Mesodermal cell (in vitro differentiated cells): ENCODE data around the gene BMI1.
"Not testable (repeated sequence)": the region's sequence is repeated elsewhere in the genome, so short reads cannot be mapped to it uniquely, and the experiment has no call there.

Experiments used
- H3K27ac ChIP-seq: 2 replicates; pipeline ENCODE4 v1.7.0; 2013; ENCODE audit warnings: mild to moderate bottlenecking, low read depth, low read length, moderate library complexity; ENCODE audit not compliant: severe bottlenecking
- H3K36me3 ChIP-seq: 2 replicates; pipeline ENCODE4 v1.7.1; 2013; ENCODE audit warnings: mild to moderate bottlenecking, low read length, moderate library complexity; ENCODE audit not compliant: control insufficient read depth, insufficient read depth
- H3K4me1 ChIP-seq: one replicate; pipeline ENCODE4 v1.7.1; 2013; ENCODE audit warnings: mild to moderate bottlenecking, low read length; ENCODE audit not compliant: insufficient read depth, control insufficient read depth, poor library complexity, severe bottlenecking
- H3K4me3 ChIP-seq: 2 replicates; pipeline ENCODE4 v1.7.0; 2013; ENCODE audit warnings: low read length, control low read depth, mild to moderate bottlenecking; ENCODE audit not compliant: insufficient read depth, poor library complexity, severe bottlenecking; ENCODE audit errors: extremely low read depth
- H3K9me3 ChIP-seq: 2 replicates; pipeline ENCODE4 v1.7.1; 2013; ENCODE audit warnings: mild to moderate bottlenecking, low read length, moderate library complexity; ENCODE audit not compliant: control insufficient read depth
- WGBS, 2 experiments: methylation state at CpG; one replicate each; pipeline ENCODE4 v1.1.5; 2013; ENCODE audit warnings: missing lambda C conversion rate in 2 of 2; ENCODE audit not compliant: insufficient coverage in 2 of 2; 5-methylcytosine and 5-hydroxymethylcytosine counted together

The BMI1 gene

DNA sequence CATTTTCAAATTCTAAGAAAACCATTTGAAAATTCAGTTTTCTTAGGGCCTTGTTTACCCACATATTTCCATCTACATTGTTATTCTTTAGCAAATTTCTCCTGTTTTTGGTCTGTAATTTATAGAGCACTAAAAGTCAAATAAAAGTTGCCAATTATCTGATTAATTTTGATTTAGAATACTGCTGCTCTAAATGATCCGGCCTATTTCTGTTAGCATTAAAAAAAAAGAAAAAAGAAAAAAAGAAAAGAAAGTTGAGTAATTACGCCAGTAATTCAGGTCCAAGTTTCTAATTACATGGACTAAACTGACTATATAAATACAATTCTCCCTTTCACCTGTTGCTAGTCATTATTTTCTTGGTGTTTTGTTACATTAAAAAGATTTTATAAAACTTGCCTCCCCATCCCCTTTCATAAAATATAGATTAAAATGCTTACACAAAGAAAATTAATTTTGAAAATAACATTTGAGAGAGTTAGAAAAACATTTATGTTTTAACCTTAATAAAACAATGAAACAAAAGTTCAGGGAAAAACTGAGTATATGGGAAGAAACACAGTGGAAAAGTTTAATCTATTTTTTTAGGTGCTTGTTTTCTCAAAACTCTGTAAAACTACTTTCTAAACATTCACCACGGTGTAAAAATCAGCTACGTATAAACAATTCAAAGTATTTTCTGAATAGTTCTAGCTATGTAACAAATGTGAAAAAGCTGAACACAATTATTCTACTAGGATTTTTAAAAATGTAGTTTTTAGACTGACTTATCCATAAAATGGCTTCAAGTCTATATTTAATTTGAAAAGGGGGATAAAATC, 11.5 kb upstream of the BMI1 start:
- no CpG with 5 or more reads among the region's 4 CpGs for WGBS, 2 experiments
- H3K4me3 ChIP-seq: no peak overlapping the region
- H3K27ac ChIP-seq: no peak overlapping the region
- no peaks in the 10 kb centered on the region for H3K36me3 ChIP-seq
- no peaks in the 10 kb centered on the region for H3K4me1 ChIP-seq
- H3K9me3 ChIP-seq: no peaks in the 10 kb centered on the region

DNA sequence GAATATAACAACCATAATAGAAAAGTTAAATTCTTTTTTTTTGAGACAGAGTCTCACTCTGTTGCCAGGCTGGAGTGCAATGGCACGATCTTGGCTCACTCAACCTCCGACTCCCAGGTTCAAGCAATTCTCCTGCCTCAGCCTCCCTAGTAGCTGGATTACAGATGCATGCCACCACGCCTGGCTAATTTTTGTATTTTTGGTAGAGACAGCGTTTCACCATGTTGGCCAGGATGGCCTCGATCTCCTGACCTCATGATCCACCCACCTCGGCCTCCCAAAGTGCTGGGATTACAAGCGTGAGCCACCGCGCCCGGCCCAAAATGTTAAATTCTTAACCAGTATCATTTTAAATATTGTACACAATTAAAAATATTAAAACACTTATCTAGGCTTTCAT, 10.9 kb upstream of the BMI1 start:
- 82 to 85% methylated on average over 4 to 5 of the region's 10 CpGs for WGBS, 2 experiments
- not testable (repeated sequence) for H3K27ac ChIP-seq, H3K4me3 ChIP-seq, H3K4me1 ChIP-seq, H3K36me3 ChIP-seq, H3K9me3 ChIP-seq

DNA sequence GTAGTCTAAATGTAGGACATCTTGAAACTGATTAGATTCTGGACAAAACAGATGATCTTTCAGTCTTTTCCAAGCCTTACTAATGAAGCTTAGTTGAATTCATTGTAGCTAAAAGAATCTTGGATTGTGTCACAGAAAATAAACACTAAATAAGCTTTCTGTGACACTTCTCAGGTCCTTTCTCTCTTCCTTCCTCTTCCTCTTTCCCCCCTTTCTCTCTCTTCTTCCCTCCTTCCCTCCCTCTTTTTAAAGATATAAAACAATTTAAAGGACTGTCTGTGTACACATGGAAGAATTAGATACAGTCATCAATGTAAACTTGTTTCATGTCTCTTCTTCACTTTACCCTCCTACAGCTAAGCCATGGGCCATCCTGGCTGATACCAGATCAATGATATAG, 10.0 kb upstream of the BMI1 start:
- Histone ChIP-seq H3K4me1 (no peaks in the 10 kb centered on the region), H3K27ac (no peak overlapping the region), H3K4me3 (no peak overlapping the region), H3K9me3 (no peaks in the 10 kb centered on the region), H3K36me3 (no peaks in the 10 kb centered on the region)

DNA sequence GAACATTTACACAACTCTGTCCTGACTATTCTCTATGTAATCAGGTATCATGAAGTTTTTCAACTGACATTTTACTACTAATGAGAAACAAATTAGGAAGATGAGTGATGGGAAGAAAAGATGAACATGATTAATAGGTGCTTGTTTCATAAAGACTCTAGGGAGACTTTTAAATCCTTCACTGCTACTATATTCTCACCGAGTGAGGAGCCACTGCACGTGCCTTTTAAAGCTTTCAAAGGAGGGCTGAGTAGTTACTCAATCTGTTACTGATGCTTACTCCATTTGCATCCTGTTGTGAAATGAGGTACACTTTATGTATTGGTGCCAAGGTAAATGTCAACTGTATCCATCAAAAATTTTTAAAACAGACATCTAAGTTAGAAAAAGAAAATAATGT, 6.0 kb upstream of the BMI1 start:
- Histone ChIP-seq H3K9me3 (no peaks in the 10 kb centered on the region), H3K4me3 (no peak overlapping the region)

DNA sequence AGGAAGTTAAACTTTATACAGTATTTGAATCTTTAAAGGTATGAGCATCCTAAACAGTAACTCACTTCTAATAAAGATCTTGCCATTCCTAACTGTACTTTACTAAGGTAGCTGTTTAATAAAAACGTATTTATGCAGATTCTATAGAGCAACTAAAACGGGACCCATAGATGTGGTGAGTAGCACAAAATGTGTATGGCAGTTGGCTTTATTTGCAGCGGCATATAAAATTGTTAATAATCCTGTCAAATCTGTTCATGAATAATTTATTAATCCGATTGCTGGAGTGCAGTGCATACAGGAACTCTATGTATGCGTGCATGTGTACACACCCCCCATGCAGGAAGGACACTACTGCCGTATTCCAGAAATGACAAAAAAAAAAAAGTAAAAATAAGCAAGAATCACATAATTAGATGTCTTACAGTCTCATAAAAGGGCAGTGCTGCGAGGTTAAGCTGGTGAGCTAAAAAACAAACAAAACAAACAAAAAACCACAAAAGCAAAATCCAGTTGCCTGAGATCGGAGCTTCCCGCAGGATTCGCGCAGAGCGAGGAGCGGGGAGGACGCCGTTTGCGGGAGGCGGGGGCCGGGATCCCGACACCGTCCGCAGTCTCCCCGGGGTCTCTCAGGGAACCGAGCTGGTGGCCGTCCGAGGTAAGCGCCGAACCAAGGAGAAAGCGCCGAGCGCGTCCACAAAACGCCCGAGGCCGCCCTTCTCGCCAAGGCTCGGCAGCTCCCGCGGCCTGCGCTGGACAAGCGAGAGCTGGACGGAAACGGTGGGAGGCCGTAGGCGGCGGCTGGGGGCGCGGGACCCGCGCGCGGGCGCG, 5.2 kb upstream of the BMI1 start:
- no peaks in the 10 kb centered on the region for H3K4me1 ChIP-seq
- H3K9me3 ChIP-seq: no peaks in the 10 kb centered on the region
- peak overlapping the region; percentile 62 for H3K4me3 ChIP-seq
- 0 to 1% methylated on average over 39 to 41 of the region's 53 CpGs for WGBS, 2 experiments
- peak overlapping the region; percentile 41 for H3K27ac ChIP-seq
- H3K36me3 ChIP-seq: no peaks in the 10 kb centered on the region

More for the DNA sequence above, 6.0 kb upstream of the BMI1 start:
- Histone ChIP-seq H3K36me3 (no peaks in the 10 kb centered on the region), H3K27ac (no peak overlapping the region), H3K4me1 (no peaks in the 10 kb centered on the region)
- no CpG with 5 or more reads among the region's 2 CpGs for WGBS, 2 experiments

DNA sequence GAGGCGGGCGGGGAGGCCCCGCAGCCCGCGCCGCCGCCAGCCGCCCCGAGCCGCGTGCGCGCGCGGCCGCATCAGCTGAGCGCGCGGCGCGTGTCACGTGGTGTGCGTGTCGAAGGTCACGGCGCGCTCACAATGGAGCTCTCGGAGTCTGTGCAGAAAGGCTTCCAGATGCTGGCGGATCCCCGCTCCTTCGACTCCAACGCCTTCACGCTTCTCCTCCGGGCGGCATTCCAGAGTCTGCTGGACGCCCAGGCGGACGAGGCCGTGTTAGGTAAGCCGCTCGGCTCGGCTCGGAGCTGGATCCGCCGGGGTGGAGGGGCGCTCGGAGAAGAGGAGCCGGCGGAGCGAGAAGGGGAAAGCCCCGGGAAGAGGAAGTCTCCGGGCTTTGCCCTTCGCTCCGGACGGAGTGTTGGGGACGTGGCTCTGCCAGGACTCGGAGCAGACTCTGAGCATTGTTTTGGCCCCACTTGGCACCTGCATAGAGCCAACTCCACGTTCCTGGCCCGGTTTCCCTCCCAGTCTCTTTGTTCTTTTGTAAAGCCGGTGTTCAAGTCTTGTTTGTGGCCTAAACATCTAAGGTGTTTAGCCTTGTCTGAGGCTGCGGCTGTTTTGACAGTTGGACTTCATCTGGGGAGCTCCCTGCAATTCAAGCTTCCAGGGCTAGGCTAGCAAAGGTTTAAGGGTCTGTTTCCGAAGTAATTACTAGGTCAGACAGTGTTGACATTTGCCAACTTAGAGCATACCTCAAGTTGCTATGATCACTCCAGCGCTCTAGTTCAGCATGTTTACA, 4.4 kb upstream of the BMI1 start, which contains the start of gene COMMD3:
TSS of gene COMMD3 (plus strand) at position 103 of the 790 bp plus-strand sequence. CDS start at position 133, 30 bp downstream.
- 0 to 1% methylated on average over 57 to 61 of the region's 63 CpGs for WGBS, 2 experiments
- peak within 1 kb of the TSS; percentile 62 for H3K4me3 ChIP-seq
- no peaks in the 10 kb centered on the region for H3K4me1 ChIP-seq
- H3K9me3 ChIP-seq: no peaks in the 10 kb centered on the region
- H3K36me3 ChIP-seq: no peaks in the 10 kb centered on the region
- H3K27ac ChIP-seq: peak within 1 kb of the TSS; percentile 79

DNA sequence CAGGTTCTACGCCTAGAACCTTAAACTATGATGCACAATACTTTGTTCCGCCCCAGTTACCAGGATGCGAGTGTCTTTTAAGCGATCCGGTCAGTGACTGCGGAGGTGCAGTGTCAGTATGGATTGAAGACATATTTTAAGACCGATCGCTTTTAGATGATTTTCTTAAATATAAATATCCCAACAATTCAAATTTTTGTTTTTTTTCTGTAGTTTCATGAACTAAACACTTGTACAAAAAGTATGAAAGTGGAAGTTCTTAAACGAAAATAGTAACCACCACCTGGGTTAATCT, 3.9 kb upstream of the BMI1 start:
- 0 to 29% methylated on average over 1 of the region's 9 CpGs for WGBS, 2 experiments
- H3K4me3 ChIP-seq: peak overlapping the region; percentile 62
- H3K27ac ChIP-seq: peak overlapping the region; percentile 79
- no peaks in the 10 kb centered on the region for H3K9me3 ChIP-seq
- no peaks in the 10 kb centered on the region for H3K36me3 ChIP-seq
- no peaks in the 10 kb centered on the region for H3K4me1 ChIP-seq

DNA sequence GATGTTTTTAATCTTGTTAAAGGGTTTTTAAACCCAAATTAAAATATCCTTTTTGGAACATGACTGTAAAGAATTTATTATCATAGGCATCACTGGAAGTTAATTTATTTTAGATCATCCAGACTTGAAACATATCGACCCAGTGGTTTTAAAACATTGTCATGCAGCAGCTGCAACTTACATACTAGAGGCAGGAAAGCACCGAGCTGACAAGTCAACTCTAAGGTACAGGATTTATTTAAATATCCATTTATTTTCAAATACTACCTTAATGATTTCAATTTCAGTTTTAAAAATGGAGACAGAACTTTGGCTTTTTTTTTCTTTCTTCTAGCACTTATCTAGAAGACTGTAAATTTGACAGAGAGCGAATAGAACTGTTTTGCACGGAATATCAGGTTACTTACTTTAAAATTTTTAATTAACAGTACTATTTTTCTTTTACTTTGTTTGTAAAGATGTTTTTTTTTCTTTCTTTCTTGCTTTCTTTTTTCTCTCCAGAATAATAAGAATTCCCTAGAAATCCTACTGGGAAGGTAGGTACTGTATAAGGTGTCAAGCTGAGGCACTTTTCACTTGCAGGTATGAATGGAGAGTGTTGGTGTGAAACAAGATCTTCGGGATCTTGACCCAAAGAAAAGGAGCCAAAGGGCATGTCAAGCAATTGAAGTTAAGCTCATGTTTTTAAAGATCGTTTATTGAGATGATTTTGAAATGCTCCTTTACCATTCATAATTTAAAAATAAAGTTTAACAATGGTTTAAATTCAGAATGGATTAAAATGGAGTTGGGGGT, 2.9 kb upstream of the BMI1 start:
- WGBS, 2 experiments: 0% methylated on average over 1 of the region's 6 CpGs
- no peak overlapping the region for H3K4me3 ChIP-seq

DNA sequence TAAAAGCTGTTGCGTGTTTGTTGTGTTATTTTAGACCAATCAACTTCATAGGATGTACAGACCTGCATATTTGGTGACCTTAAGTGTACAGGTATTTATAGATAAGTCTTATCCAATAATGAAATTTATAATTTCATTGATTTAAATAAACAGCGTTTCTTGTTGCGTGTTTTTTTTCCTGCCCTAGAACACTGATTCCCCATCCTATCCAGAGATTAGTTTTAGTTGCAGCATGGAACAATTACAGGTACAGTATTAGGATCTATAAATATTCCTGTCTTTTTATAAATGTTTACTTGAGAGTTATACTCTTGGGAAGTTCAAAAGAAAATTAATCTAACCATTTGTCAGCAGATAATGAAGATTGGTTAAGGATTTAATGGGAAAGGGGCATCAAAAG, 2.1 kb upstream of the BMI1 start:
- Histone ChIP-seq H3K27ac (no peak overlapping the region), H3K9me3 (no peaks in the 10 kb centered on the region), H3K4me3 (no peak overlapping the region), H3K36me3 (no peaks in the 10 kb centered on the region), H3K4me1 (peaks cover under 1% of the 10 kb centered on the region)
- 0% methylated on average over 1 of the region's 3 CpGs; no CpG with 5 or more reads in 1 of the 2 experiments for WGBS, 2 experiments

More for the DNA sequence above, 2.9 kb upstream of the BMI1 start:
- Histone ChIP-seq H3K9me3 (no peaks in the 10 kb centered on the region), H3K36me3 (no peaks in the 10 kb centered on the region), H3K4me1 (no peaks in the 10 kb centered on the region), H3K27ac (no peak overlapping the region)

DNA sequence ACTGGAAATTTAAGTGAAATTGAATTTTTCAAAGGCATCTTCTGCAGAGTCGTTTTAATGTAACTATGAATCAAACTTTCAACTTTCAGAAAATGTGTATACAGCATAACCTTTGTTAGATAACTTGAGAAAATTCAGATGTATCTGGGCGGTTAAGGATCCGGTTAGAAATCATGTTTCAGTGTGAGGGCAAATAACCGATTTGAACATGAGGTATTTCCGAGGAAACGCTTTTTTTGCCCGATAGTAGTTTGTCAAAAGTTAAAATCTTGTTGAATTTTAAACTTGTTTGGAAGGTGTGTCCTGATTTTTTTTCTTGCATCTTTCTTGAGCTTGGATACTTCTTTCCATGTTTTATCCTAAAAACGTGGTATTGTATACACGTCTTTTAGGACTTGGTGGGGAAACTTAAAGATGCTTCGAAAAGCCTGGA, 1.3 kb upstream of the BMI1 start:
- H3K4me3 ChIP-seq: no peak overlapping the region
- WGBS, 2 experiments: 7 to 9% methylated on average over 7 of the region's 10 CpGs
- H3K9me3 ChIP-seq: no peaks in the 10 kb centered on the region
- H3K36me3 ChIP-seq: no peaks in the 10 kb centered on the region
- H3K27ac ChIP-seq: no peak overlapping the region
- H3K4me1 ChIP-seq: peaks cover 8% of the 10 kb centered on the region
